ENCODE measurements around the gene OBP2B. TPM values are rescaled to one million over a fixed set of nuclear protein-coding genes. Genes with fewer than 3 reads are reported as not detected.

OBP2B gene
- polyA plus RNA-seq, 4 donors, result not detected

DNA sequence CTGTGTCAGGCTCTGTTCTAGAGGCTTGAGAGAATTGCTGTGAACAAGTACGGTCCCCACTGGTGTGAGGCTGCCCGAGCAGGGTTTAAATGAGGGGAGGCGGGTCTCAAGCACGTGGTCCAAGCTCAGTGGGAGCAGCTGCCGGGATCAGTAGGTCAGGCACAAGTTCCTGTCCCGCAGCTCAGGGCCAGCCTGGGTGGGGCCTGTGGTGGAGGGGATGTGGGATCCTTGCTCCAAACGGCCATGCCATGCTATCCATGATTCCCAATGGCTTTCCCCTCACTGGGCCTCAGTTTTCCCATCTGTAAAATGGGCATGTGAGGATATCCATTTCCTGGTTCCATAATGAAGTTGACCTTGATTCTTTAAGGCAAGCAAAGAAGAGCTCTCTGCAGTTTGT is 17.1 kb downstream of the OBP2B start:
- DNase-seq (no peak), FAIRE-seq (no peak)
- no peak overlapping the region for H3K4me3 ChIP-seq (ENCODE audit: low read depth in 1 of 3, low read length in 3 of 3)
- H3K9me3 ChIP-seq (ENCODE audit: control insufficient read depth in 2 of 2, insufficient read depth in 1 of 2, low read depth in 1 of 2, low read length in 1 of 2), result peaks cover 0 to 8% of the 10 kb centered on the region in 2 donors
- no peak overlapping the region for H3K27ac ChIP-seq (ENCODE audit: low read depth in 1 of 3, low read length in 2 of 3)
- WGBS, 3 donors, result 49 to 64% (median 54%) methylated on average over 7 of the region's 7 CpGs
- H3K4me1 ChIP-seq (ENCODE audit: control insufficient read depth in 3 of 3, insufficient read depth in 2 of 3, low read depth in 1 of 3, low read length in 2 of 3), result no peaks in the 10 kb centered on the region
- H3K36me3 ChIP-seq (ENCODE audit: control insufficient read depth in 3 of 3, insufficient read depth in 2 of 3, low read depth in 1 of 3, low read length in 3 of 3), result peaks cover 0 to 2% (median 0%) of the 10 kb centered on the region in 3 donors
- peaks cover 0 to 4% (median 0%) of the 10 kb centered on the region in 3 donors for H3K27me3 ChIP-seq (ENCODE audit: control insufficient read depth in 3 of 3, insufficient read depth in 3 of 3, low read length in 3 of 3)

DNA sequence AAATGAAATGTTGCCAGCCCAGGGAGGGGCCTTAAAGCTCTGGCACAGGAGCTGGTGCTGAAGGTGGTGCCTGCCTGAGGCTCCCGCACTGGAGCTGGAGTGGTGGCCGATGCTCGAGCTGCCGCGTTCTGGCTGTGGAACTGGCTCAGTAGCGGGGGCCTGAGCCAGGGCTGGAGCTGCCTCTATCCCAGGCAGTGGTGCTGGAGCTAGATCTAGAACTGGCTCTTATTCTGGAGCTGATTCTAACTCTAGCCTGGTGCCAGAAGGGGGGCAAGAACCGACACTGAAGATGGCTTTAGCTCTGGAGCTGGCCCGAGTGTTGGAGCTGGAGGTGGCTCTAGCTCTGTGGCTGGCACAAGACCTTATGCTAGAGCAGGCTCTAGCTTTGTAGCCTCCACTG is 19.2 kb downstream of the OBP2B start:
- no peak overlapping the region for H3K4me3 ChIP-seq (ENCODE audit: low read depth in 1 of 3, low read length in 3 of 3)
- H3K36me3 ChIP-seq (ENCODE audit: control insufficient read depth in 3 of 3, insufficient read depth in 2 of 3, low read depth in 1 of 3, low read length in 3 of 3), result peaks cover 0 to 2% (median 0%) of the 10 kb centered on the region in 3 donors
- FAIRE-seq, result no peak
- no peaks in the 10 kb centered on the region for H3K4me1 ChIP-seq (ENCODE audit: control insufficient read depth in 3 of 3, insufficient read depth in 2 of 3, low read depth in 1 of 3, low read length in 2 of 3)
- H3K27ac ChIP-seq (ENCODE audit: low read depth in 1 of 3, low read length in 2 of 3), result no peak overlapping the region
- no peak for DNase-seq
- 87 to 88% (median 87%) methylated on average over 8 of the region's 8 CpGs for WGBS, 3 donors
- H3K27me3 ChIP-seq (ENCODE audit: control insufficient read depth in 3 of 3, insufficient read depth in 3 of 3, low read length in 3 of 3), result peaks cover 0 to 4% (median 0%) of the 10 kb centered on the region in 3 donors
- H3K9me3 ChIP-seq (ENCODE audit: control insufficient read depth in 2 of 2, insufficient read depth in 1 of 2, low read depth in 1 of 2, low read length in 1 of 2), result peaks cover 0 to 8% of the 10 kb centered on the region in 2 donors

DNA sequence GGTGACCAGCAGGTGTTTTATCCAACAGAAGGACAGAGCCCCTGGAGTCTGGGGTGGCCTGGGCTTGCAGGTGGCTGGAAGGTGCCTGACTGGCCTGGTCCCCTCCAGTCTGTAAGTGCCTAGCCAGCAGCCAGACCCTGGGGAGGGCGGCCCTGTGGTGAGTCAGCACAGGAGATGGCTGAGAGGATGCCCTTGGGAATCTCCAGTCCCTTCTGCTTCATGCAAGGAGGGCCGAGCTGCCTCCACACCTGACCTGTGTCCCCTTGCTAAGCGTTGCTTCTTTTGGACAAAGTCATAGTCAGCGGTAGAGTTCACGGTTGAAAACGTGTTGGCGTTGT is 20.2 kb downstream of the OBP2B start:
- DNase-seq (no peak), FAIRE-seq (no peak)
- Histone ChIP-seq H3K4me3 (ENCODE audit: low read depth in 1 of 3, low read length in 3 of 3) (no peak overlapping the region), H3K36me3 (ENCODE audit: control insufficient read depth in 3 of 3, insufficient read depth in 2 of 3, low read depth in 1 of 3, low read length in 3 of 3) (peaks cover 0 to 2% (median 0%) of the 10 kb centered on the region in 3 donors), H3K9me3 (ENCODE audit: control insufficient read depth in 2 of 2, insufficient read depth in 1 of 2, low read depth in 1 of 2, low read length in 1 of 2) (peaks cover 0 to 8% of the 10 kb centered on the region in 2 donors), H3K27me3 (ENCODE audit: control insufficient read depth in 3 of 3, insufficient read depth in 3 of 3, low read length in 3 of 3) (peaks cover 0 to 4% (median 0%) of the 10 kb centered on the region in 3 donors), H3K4me1 (ENCODE audit: control insufficient read depth in 3 of 3, insufficient read depth in 2 of 3, low read depth in 1 of 3, low read length in 2 of 3) (no peaks in the 10 kb centered on the region), H3K27ac (ENCODE audit: low read depth in 1 of 3, low read length in 2 of 3) (no peak overlapping the region)
- WGBS, 3 donors, result 77 to 88% (median 82%) methylated on average over 7 of the region's 7 CpGs

DNA sequence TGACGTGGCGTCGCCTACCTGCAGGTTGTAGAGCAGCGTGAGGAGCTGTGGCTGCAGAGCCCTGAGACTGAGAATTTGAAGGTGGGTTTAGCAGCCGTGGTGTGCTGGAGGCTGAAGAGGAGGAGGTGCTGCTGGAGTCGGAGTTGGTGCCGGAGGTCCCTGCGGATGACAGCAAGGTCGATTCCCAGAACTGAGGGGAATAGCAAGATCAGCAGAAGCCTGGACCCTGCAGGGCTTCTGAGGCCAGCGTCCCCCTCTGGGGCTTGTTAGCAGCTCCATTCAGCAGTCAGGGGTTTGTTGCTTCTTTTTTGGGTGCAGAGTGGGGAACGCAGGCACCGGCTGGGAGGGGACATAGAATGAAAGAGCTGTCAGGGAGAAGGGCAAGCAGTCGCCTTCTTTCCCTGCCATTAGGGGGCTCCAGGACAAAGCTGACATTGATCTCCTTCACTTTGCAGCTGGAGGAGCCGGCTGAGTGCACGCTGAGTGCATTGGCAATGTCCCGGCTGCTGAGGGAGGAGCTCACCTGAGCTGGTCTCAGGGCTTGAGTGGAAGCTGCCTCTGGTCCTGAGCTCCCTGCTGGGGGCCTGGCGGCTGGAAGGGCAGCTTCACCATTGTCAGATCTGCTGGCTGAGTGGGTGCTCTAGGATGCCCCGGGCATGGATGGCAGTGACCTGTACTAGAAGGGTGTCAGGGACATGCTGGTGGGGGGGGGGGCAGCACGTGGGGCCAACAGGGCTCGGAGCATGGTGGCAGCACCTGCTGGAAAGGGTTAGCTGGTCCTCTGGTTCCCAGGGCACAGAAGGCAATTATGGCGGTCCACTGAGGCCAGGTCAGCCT is 20.8 kb downstream of the OBP2B start:
- Histone ChIP-seq H3K27me3 (ENCODE audit: control insufficient read depth in 3 of 3, insufficient read depth in 3 of 3, low read length in 3 of 3) (peaks cover 0 to 4% (median 0%) of the 10 kb centered on the region in 3 donors), H3K9me3 (ENCODE audit: control insufficient read depth in 2 of 2, insufficient read depth in 1 of 2, low read depth in 1 of 2, low read length in 1 of 2) (peaks cover 0 to 8% of the 10 kb centered on the region in 2 donors), H3K4me3 (ENCODE audit: low read depth in 1 of 3, low read length in 3 of 3) (no peak overlapping the region), H3K36me3 (ENCODE audit: control insufficient read depth in 3 of 3, insufficient read depth in 2 of 3, low read depth in 1 of 3, low read length in 3 of 3) (peaks cover 0 to 2% (median 0%) of the 10 kb centered on the region in 3 donors), H3K4me1 (ENCODE audit: control insufficient read depth in 3 of 3, insufficient read depth in 2 of 3, low read depth in 1 of 3, low read length in 2 of 3) (no peaks in the 10 kb centered on the region), H3K27ac (ENCODE audit: low read depth in 1 of 3, low read length in 2 of 3) (no peak overlapping the region)
- DNase-seq (peak; percentile 58 to 62), FAIRE-seq (no peak)
- 40 to 53% (median 49%) methylated on average over 19 to 21 of the region's 21 CpGs for WGBS, 3 donors

DNA sequence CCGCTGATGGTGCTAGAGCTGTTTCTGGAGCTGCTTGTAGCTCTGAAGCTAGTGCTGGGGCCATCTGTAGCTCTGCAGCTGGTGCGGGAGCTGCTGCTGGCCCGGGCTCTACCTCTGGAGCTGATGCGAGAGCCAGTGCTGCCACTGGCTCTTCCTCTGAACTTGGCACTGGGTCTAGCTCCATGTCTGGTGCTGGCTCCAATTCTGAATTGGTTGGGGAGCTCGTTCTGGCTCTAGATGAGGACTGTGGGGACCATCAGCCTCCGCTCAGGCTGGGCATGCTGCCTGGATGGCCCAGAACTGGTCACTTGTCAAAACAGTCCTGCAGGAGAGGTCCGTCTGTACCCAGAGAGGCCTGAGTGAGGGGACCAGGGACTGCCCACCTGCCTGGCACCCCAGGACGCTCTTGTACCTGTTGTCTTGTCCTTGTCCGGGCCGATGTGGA is 21.5 kb downstream of the OBP2B start:
- DNase-seq (no peak), FAIRE-seq (no peak)
- H3K27ac ChIP-seq (ENCODE audit: low read depth in 1 of 3, low read length in 2 of 3), result no peak overlapping the region
- peaks cover 0 to 4% (median 0%) of the 10 kb centered on the region in 3 donors for H3K27me3 ChIP-seq (ENCODE audit: control insufficient read depth in 3 of 3, insufficient read depth in 3 of 3, low read length in 3 of 3)
- peaks cover 0 to 2% (median 0%) of the 10 kb centered on the region in 3 donors for H3K36me3 ChIP-seq (ENCODE audit: control insufficient read depth in 3 of 3, insufficient read depth in 2 of 3, low read depth in 1 of 3, low read length in 3 of 3)
- no peaks in the 10 kb centered on the region for H3K4me1 ChIP-seq (ENCODE audit: control insufficient read depth in 3 of 3, insufficient read depth in 2 of 3, low read depth in 1 of 3, low read length in 2 of 3)
- H3K9me3 ChIP-seq (ENCODE audit: control insufficient read depth in 2 of 2, insufficient read depth in 1 of 2, low read depth in 1 of 2, low read length in 1 of 2), result peaks cover 0 to 8% of the 10 kb centered on the region in 2 donors
- 83 to 88% (median 87%) methylated on average over 10 of the region's 10 CpGs for WGBS, 3 donors
- H3K4me3 ChIP-seq (ENCODE audit: low read depth in 1 of 3, low read length in 3 of 3), result no peak overlapping the region

DNA sequence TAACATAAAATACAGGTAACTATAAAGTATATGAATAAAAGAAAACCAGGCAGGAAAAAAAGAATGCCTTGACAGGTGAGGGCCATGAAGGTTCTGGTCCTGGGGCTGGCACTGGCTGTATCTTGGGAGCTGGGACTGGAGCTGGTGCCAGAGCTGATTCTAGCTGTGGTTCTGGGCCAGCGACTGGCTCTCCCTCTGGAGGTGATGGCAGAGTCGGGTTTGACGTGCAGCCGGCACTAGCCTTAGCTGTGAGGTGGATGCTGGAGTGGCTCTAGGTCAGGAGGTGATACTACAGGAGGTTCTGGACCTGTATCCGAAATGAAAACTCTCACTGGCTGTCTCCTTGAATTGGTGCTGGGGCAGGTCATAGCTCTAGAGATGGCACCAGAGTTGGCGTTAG is 22.3 kb downstream of the OBP2B start:
- H3K9me3 ChIP-seq (ENCODE audit: control insufficient read depth in 2 of 2, insufficient read depth in 1 of 2, low read depth in 1 of 2, low read length in 1 of 2), result peaks cover 0 to 4% of the 10 kb centered on the region in 2 donors
- peaks cover 0 to 2% (median 0%) of the 10 kb centered on the region in 3 donors for H3K36me3 ChIP-seq (ENCODE audit: control insufficient read depth in 3 of 3, insufficient read depth in 2 of 3, low read depth in 1 of 3, low read length in 3 of 3)
- peaks cover 0 to 4% (median 0%) of the 10 kb centered on the region in 3 donors for H3K27me3 ChIP-seq (ENCODE audit: control insufficient read depth in 3 of 3, insufficient read depth in 3 of 3, low read length in 3 of 3)
- no peak overlapping the region for H3K27ac ChIP-seq (ENCODE audit: low read depth in 1 of 3, low read length in 2 of 3)
- H3K4me3 ChIP-seq (ENCODE audit: low read depth in 1 of 3, low read length in 3 of 3), result no peak overlapping the region
- no peak for FAIRE-seq
- DNase-seq, result no peak
- 87 to 92% (median 91%) methylated on average over 6 of the region's 6 CpGs for WGBS, 3 donors
- no peaks in the 10 kb centered on the region for H3K4me1 ChIP-seq (ENCODE audit: control insufficient read depth in 3 of 3, insufficient read depth in 2 of 3, low read depth in 1 of 3, low read length in 2 of 3)

DNA sequence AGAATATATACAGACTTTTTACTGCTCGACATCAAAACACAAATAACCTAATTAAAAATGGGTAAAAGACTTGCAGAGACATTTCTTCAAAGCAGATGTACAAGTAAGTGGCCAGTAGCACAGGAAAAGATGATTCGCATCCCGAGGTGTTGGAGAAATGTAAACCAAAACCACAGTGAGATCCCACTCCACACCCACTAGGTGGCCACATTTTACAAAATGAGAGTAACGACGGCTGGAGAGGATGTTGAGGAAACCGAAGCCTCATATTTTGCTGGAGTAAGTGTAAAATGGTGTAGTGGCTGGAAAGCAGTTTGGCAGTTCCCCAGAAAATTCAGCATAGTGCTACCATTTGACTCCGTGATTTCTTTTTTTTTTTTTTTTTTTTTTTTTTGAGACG is 24.1 kb downstream of the OBP2B start:
- no peak for FAIRE-seq
- H3K4me3 ChIP-seq (ENCODE audit: low read depth in 1 of 3, low read length in 3 of 3), result no peak overlapping the region
- peaks cover 0 to 4% (median 0%) of the 10 kb centered on the region in 3 donors for H3K27me3 ChIP-seq (ENCODE audit: control insufficient read depth in 3 of 3, insufficient read depth in 3 of 3, low read length in 3 of 3)
- 2 to 8% (median 4%) methylated on average over 7 of the region's 8 CpGs for WGBS, 3 donors
- no peak overlapping the region for H3K27ac ChIP-seq (ENCODE audit: low read depth in 1 of 3, low read length in 2 of 3)
- H3K4me1 ChIP-seq (ENCODE audit: control insufficient read depth in 3 of 3, insufficient read depth in 2 of 3, low read depth in 1 of 3, low read length in 2 of 3), result no peaks in the 10 kb centered on the region
- H3K9me3 ChIP-seq (ENCODE audit: control insufficient read depth in 2 of 2, insufficient read depth in 1 of 2, low read depth in 1 of 2, low read length in 1 of 2), result no peaks in the 10 kb centered on the region
- peaks cover 0 to 2% (median 0%) of the 10 kb centered on the region in 3 donors for H3K36me3 ChIP-seq (ENCODE audit: control insufficient read depth in 3 of 3, insufficient read depth in 2 of 3, low read depth in 1 of 3, low read length in 3 of 3)
- peak; percentile 63 to 79 for DNase-seq

DNA sequence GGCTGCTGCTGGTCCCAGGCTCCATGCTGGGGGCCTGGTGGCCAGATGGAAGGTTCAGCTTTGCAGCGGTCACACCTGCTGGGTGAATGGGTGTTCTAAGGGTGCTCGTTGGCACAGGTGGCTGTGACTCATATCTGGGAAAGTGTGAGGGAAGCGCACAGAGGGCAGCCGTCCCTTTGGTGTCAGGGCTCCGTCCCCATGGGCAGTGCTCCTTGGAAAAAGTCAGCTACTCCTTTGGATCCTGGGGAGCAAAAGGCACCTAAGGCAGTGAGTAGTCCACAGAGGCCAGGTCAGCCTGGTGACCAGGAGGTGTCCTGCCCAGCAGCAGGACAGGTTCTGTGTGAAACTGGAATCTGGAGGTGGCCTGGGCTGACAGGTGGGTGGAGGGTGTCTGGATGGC is 26.9 kb downstream of the OBP2B start:
- Histone ChIP-seq H3K27me3 (ENCODE audit: control insufficient read depth in 3 of 3, insufficient read depth in 3 of 3, low read length in 3 of 3) (peaks cover 0 to under 1% (median 0%) of the 10 kb centered on the region in 3 donors), H3K9me3 (ENCODE audit: control insufficient read depth in 2 of 2, insufficient read depth in 1 of 2, low read depth in 1 of 2, low read length in 1 of 2) (no peaks in the 10 kb centered on the region), H3K4me1 (ENCODE audit: control insufficient read depth in 3 of 3, insufficient read depth in 2 of 3, low read depth in 1 of 3, low read length in 2 of 3) (no peaks in the 10 kb centered on the region), H3K36me3 (ENCODE audit: control insufficient read depth in 3 of 3, insufficient read depth in 2 of 3, low read depth in 1 of 3, low read length in 3 of 3) (no peaks in the 10 kb centered on the region), H3K27ac (ENCODE audit: low read depth in 1 of 3, low read length in 2 of 3) (no peak overlapping the region), H3K4me3 (ENCODE audit: low read depth in 1 of 3, low read length in 3 of 3) (no peak overlapping the region)
- no peak for FAIRE-seq
- 65 to 75% (median 69%) methylated on average over 5 of the region's 5 CpGs for whole genome bisulfite sequencing, 3 donors
- no peak for DNase-seq

Data from small intestine (tissue), 7 donors.